Epithelial cell of esophagus (primary cell): ENCODE data around the gene ENTR1.

ENCODE experiments used
- DNase-seq: peaks from one replicate; pipeline ENCODE4 v3.0.0; 2010; ENCODE audit warnings: low read depth
- H3K4me3 ChIP-seq: 2 replicates; pipeline ENCODE4 v1.5.1; 2011; ENCODE audit warnings: mild to moderate bottlenecking, low read length, control low read depth
- CTCF ChIP-seq: IDR thresholded peaks from 2 replicates; pipeline ENCODE4 v1.5.1; 2011; ENCODE audit warnings: low read depth, mild to moderate bottlenecking, low read length, control low read depth, inconsistent platforms; ENCODE audit not compliant: insufficient read depth; ENCODE audit errors: missing control alignments

Gene ENTR1

GRCh38 chr9:136374183-136374575, 36.2 kb downstream of the ENTR1 start:
- DNase-seq = peak; percentile 32
- H3K4me3 ChIP-seq = no peak overlapping the region
- TF ChIP-seq CTCF = no peak

- TF ChIP-seq CTCF = no peak
- DNase-seq = no peak
- no peak within 1 kb of the TSS for H3K4me3 ChIP-seq
Measured at GRCh38 chr9:136373300-136374182, 36.9 kb downstream of the ENTR1 start, which contains the start of gene CARD9. CARD9 (minus strand) TSS chr9:136373669; CDS start chr9:136372078, 1,591 bp downstream.

GRCh38 chr9:136372561-136373299, 37.7 kb downstream of the ENTR1 start:
- no peak overlapping the region for H3K4me3 ChIP-seq
- peak; percentile 66 for DNase-seq

GRCh38 chr9:136372006-136372405, 38.4 kb downstream of the ENTR1 start:
- no peak overlapping the region for H3K4me3 ChIP-seq
- DNase-seq = no peak
- TF ChIP-seq CTCF = no peak

More at GRCh38 chr9:136372561-136373299, 37.7 kb downstream of the ENTR1 start:
- no peak for TF ChIP-seq CTCF

- H3K4me3 ChIP-seq = no peak overlapping the region
- TF ChIP-seq CTCF = no peak
- DNase-seq = no peak
Measured at GRCh38 chr9:136371533-136371880, 38.9 kb downstream of the ENTR1 start.

- no peak overlapping the region for H3K4me3 ChIP-seq
- no peak for DNase-seq
- no peak for TF ChIP-seq CTCF
Measured at GRCh38 chr9:136370687-136371532, 39.5 kb downstream of the ENTR1 start.
